ENCODE results near the gene MAN1B1. TPM values are rescaled to one million over a fixed set of nuclear protein-coding genes. Genes with fewer than 3 reads are reported as not detected.

The MAN1B1 gene
- polyA plus RNA-seq, 6 donors from 2014 or later, result 19.6 to 30.4 (median 24.3) TPM

DNA sequence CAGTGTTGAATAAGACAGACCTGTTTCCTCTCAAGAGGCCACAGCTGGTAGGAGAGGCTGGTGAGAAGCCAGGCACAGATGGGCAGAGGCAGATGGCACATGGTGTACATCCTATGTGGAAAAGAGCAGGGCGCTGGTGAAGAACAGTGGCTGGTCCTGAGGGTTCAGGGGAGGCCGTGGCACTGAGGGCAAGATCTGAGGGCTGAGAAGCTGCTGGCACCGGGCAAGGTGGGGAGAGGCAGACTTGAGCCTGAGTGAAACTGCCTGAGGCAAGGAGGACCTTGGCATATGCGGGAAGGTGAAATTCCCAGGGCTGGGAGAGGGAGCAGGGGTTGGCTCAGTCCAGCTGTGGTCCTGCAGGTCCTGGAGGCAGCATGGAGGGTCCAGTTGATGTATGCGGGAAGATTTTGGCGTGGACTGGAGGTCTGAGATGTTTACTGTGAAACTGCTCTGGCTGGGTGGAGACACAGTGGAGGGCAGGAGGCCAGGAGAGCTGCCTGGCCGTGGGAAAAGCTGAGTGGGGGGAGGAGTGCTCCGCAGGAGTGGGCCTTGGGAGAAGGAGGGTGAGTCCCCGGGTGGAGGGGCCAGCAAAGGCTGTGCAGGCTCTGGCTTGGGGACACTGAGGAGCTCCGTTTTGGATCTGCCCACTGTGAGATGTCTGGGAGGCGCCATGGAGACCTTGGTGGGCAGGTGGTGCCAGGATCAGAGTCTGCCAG is 2.6 kb downstream of the MAN1B1 start:
- ATAC-seq (ENCODE audit: low read depth in 2 of 2) (no peak), DNase-seq (no peak)
- Mint-ChIP-seq H3K27me3 (no peaks in the 10 kb centered on the region), H3K36me3 (no peaks in the 10 kb centered on the region), H3K27ac (peak overlapping the region in 3 of 6 donors; percentile 41 to 65 (median 62)), H3K4me1 (peaks cover 21 to 32% (median 27%) of the 10 kb centered on the region in 3 donors), H3K4me3 (peak overlapping the region in 4 of 8 donors; percentile 41 to 81 (median 46)), H3K9me3 (no peaks in the 10 kb centered on the region)

DNA sequence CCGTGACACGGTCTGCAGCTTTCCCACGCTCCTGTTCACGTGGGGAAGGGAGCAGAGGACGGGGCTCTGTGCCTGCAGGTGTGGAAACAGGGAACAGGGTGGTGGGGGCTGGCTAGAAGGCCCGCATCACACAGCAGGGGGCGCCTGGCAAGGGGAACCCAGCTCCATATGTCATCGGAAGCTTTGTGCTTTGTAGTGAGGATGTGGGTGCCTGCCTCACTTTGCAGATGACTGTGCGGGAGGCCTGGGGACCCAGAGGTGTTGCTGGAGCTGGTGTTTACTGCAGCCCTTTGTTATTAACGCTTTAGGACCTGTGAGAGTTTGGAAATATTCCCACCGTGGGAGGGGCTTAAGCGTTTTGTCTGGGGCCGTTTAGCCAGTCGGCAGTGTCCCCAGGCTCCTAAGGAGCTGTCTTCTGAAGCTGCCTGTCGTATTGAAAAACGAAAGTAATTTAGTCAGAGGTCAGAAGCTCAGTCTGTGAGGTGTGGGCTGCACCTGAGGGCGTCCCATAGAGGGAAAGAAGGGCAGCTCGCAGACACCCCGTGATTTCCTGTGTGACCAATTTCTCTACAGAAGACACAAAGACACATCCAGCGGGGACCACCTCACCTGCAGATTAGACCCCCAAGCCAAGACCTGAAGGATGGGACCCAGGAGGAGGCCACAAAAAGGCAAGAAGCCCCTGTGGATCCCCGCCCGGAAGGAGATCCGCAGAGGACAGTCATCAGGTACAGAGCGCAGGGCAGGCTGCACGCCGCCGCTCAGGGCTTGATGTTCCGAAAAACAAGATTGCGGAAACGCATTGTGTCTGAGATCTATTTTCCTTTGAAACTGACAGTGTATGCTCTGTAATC is 9.1 kb downstream of the MAN1B1 start:
- no peak for DNase-seq
- H3K27ac Mint-ChIP-seq, result peak overlapping the region in 2 of 6 donors; percentile 15 to 54
- peaks cover 5 to 9% (median 7%) of the 10 kb centered on the region in 3 donors for H3K4me1 Mint-ChIP-seq
- H3K36me3 Mint-ChIP-seq, result peaks cover 4 to 7% of the 10 kb centered on the region in 2 donors
- no peaks in the 10 kb centered on the region for H3K9me3 Mint-ChIP-seq
- no peaks in the 10 kb centered on the region for H3K27me3 Mint-ChIP-seq
- peak; percentile 74 to 93 for ATAC-seq (ENCODE audit: low read depth in 2 of 2)
- peak overlapping the region in 2 of 8 donors; percentile 25 to 47 for H3K4me3 Mint-ChIP-seq

GRCh38 chr9:137096785-137097546 is 10.2 kb downstream of the MAN1B1 start:
- H3K27me3 Mint-ChIP-seq, result no peaks in the 10 kb centered on the region
- no peak overlapping the region for H3K27ac Mint-ChIP-seq
- DNase-seq (no peak), ATAC-seq (ENCODE audit: low read depth in 2 of 2) (no peak)
- H3K36me3 Mint-ChIP-seq, result peaks cover 7 to 8% of the 10 kb centered on the region in 2 donors
- peak overlapping the region in 1 of 8 donors; percentile 21 for H3K4me3 Mint-ChIP-seq
- H3K4me1 Mint-ChIP-seq, result peaks cover 5 to 9% (median 7%) of the 10 kb centered on the region in 3 donors
- no peaks in the 10 kb centered on the region for H3K9me3 Mint-ChIP-seq

DNA sequence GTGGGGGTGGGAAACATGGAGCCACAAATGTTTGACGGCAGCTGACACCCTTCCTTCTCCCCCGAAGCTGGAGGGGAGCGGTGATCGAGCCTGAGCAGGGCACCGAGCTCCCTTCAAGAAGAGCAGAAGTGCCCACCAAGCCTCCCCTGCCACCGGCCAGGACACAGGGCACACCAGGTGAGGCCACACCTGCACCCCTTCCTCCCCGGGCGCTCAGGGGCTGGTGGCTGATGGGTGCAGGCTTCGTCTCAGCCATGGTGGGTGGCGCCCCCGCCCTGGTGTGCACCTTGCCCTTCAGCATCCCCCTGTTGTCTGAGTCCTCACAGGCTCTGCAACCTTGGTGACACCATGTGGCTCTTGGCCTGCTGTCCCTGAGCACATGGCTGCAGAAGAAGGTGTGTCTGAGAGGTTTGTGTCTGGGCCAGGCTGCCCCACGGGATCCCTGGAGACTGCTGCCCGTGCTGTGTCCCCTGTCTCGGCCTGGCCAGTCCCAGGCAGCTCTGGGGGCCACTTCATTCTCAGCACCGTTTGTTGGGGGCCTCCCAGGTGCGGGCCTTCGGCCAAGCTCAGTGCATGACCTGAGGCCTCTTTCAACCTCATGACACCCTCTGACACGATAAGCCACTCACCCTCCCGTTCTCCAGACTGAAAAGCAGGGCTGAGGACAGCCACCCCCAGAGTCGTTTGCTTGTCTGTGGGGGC is 11.1 kb downstream of the MAN1B1 start:
- H3K9me3 Mint-ChIP-seq, result no peaks in the 10 kb centered on the region
- DNase-seq, result no peak
- H3K27ac Mint-ChIP-seq, result no peak overlapping the region
- H3K36me3 Mint-ChIP-seq, result peaks cover 7 to 8% of the 10 kb centered on the region in 2 donors
- ATAC-seq (ENCODE audit: low read depth in 2 of 2), result no peak
- H3K4me3 Mint-ChIP-seq, result no peak overlapping the region
- no peaks in the 10 kb centered on the region for H3K27me3 Mint-ChIP-seq
- peaks cover 5 to 9% (median 5%) of the 10 kb centered on the region in 3 donors for H3K4me1 Mint-ChIP-seq

- DNase-seq (no peak), ATAC-seq (ENCODE audit: low read depth in 2 of 2) (no peak)
- Mint-ChIP-seq H3K27ac (peak overlapping the region in 1 of 6 donors; percentile 56), H3K4me3 (no peak overlapping the region), H3K9me3 (no peaks in the 10 kb centered on the region), H3K27me3 (no peaks in the 10 kb centered on the region), H3K36me3 (peaks cover 7 to 8% of the 10 kb centered on the region in 2 donors), H3K4me1 (peaks cover 4 to 7% (median 5%) of the 10 kb centered on the region in 3 donors)
Measured at GRCh38 chr9:137099231-137099630, 12.4 kb downstream of the MAN1B1 start.

DNA sequence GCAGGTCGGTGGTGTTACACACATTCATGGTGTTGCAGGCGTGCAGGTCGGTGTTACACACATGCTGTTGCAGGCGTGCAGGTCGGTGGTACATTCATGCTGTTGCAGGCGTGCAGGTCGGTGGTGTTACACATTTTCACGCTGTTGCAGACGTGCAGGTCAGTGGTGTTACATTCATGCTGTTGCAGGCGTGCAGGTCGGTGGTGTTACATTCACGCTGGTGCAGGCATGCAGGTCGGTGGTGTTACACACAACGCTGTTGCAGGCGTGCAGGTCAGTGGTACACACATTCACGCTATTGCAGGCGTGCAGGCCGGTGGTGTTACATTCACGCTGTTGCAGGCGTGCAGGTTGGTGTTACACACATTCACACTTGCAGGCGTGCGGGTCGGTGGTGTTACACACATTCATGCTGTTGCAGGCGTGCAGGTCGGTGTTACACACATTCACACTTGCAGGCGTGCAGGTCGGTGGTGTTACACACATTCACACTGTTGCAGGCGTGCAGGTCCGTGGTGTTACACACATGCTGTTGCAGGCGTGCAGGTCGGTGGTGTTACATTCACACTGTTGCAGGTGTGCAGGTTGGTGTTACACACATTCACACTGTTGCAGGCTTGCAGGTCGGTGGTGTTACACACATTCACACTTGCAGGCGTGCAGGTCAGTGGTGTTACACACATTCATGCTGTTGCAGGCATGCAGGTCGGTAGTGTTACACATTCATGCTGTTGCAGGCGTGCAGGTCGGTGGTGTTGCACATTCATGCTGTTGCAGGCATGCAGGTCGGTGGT is 16.6 kb downstream of the MAN1B1 start:
- H3K4me3 Mint-ChIP-seq, result no peak overlapping the region
- H3K4me1 Mint-ChIP-seq, result no peaks in the 10 kb centered on the region
- H3K27ac Mint-ChIP-seq, result no peak overlapping the region
- ATAC-seq (ENCODE audit: low read depth in 2 of 2), result no peak
- H3K9me3 Mint-ChIP-seq, result no peaks in the 10 kb centered on the region
- H3K36me3 Mint-ChIP-seq, result peaks cover 7 to 8% of the 10 kb centered on the region in 2 donors
- DNase-seq, result no peak
- H3K27me3 Mint-ChIP-seq, result no peaks in the 10 kb centered on the region

GRCh38 chr9:137105814-137106661 is 19.3 kb downstream of the MAN1B1 start:
- no peak overlapping the region for H3K4me3 Mint-ChIP-seq
- H3K27me3 Mint-ChIP-seq, result no peaks in the 10 kb centered on the region
- H3K4me1 Mint-ChIP-seq, result peaks cover 0 to 3% (median 0%) of the 10 kb centered on the region in 3 donors
- ATAC-seq (ENCODE audit: low read depth in 2 of 2) (no peak), DNase-seq (no peak)
- H3K36me3 Mint-ChIP-seq, result peaks cover 3 to 5% of the 10 kb centered on the region in 2 donors
- H3K27ac Mint-ChIP-seq, result no peak overlapping the region
- no peaks in the 10 kb centered on the region for H3K9me3 Mint-ChIP-seq

GRCh38 chr9:137106662-137107250 is 20.0 kb downstream of the MAN1B1 start:
- Mint-ChIP-seq H3K9me3 (no peaks in the 10 kb centered on the region), H3K27me3 (no peaks in the 10 kb centered on the region), H3K4me1 (peaks cover 0 to 3% (median 0%) of the 10 kb centered on the region in 3 donors), H3K4me3 (no peak overlapping the region), H3K27ac (no peak overlapping the region), H3K36me3 (peaks cover 0 to 8% of the 10 kb centered on the region in 2 donors)
- no peak for ATAC-seq (ENCODE audit: low read depth in 2 of 2)
- no peak for DNase-seq

DNA sequence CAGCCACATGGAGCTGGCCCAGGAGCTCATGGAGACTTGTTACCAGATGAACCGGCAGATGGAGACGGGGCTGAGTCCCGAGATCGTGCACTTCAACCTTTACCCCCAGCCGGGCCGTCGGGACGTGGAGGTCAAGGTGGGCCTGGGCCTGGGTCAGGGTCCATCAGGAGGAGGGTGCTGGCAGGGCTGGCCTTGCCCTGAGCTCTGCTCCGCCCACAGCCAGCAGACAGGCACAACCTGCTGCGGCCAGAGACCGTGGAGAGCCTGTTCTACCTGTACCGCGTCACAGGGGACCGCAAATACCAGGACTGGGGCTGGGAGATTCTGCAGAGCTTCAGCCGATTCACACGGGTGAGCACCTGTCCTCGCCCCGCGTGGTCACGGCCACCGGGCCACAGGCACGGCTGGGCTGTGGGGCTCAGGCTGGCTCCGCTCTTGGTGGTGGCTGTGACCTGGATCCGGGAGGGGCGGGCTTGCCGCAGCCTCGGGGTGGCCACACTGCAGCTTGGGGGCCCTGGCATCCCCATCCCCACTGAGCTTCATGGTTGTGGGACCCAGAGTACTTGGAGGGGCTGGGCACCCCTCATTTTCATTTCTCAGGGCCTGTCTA is 20.6 kb downstream of the MAN1B1 start:
- Mint-ChIP-seq H3K27me3 (no peaks in the 10 kb centered on the region), H3K9me3 (no peaks in the 10 kb centered on the region), H3K27ac (no peak overlapping the region), H3K4me1 (peaks cover 0 to 3% (median 0%) of the 10 kb centered on the region in 3 donors), H3K36me3 (peaks cover 0 to 8% of the 10 kb centered on the region in 2 donors), H3K4me3 (no peak overlapping the region)
- no peak for DNase-seq
- no peak for ATAC-seq (ENCODE audit: low read depth in 2 of 2)

DNA sequence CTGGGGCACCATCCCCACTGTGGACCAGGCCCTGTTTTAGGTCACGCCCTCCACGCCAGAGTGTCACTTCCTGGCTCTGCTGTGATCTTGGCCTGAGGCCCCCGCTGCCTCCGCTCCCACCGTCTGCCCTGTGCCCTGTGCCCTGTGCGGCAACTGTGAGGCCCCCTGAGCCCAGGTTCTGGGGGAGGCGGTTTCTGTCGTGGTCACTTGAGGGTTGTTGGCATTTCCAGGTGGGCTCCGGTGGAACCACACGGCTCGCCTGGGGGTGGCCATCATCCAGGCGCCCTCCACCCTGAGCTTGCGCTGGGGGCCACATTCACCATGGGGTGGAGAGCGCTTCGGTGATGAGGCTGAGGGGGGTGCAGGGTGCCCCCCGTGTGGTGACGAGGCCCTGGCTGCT is 21.2 kb downstream of the MAN1B1 start:
- no peaks in the 10 kb centered on the region for H3K27me3 Mint-ChIP-seq
- ATAC-seq (ENCODE audit: low read depth in 2 of 2), result no peak
- no peak overlapping the region for H3K27ac Mint-ChIP-seq
- H3K4me1 Mint-ChIP-seq, result peaks cover 0 to 3% (median 2%) of the 10 kb centered on the region in 3 donors
- H3K9me3 Mint-ChIP-seq, result no peaks in the 10 kb centered on the region
- no peak for DNase-seq
- peaks cover 0 to 8% of the 10 kb centered on the region in 2 donors for H3K36me3 Mint-ChIP-seq
- H3K4me3 Mint-ChIP-seq, result no peak overlapping the region
